Thymus (tissue), 11 donors: ENCODE data around the gene RNASE1. TPM values are rescaled to one million over a fixed set of nuclear protein-coding genes. Genes with fewer than 3 reads are reported as not detected.
"Not testable (repeated sequence)": the region's sequence is repeated elsewhere in the genome, so short reads cannot be mapped to it uniquely, and the experiment has no call there.

Experiments
- DNase-seq, 9 donors: peaks; one replicate each; pipeline ENCODE4 v3.0.0-alpha.2; 2013; ENCODE audit warnings: low spot score in 9 of 9, low read depth in 6 of 9, missing footprints in 1 of 9
- H3K27ac ChIP-seq, 2 donors: one replicate each; pipeline ENCODE4 v1.5.1; 2013; ENCODE audit warnings: control low read depth in 1 of 2, low read depth in 1 of 2, low read length in 1 of 2, mild to moderate bottlenecking in 1 of 2, moderate library complexity in 1 of 2
- H3K27me3 ChIP-seq, 2 donors: one replicate each; pipeline ENCODE4 v1.5.1; 2013; ENCODE audit warnings: low read length in 1 of 2; ENCODE audit not compliant: control insufficient read depth in 2 of 2, insufficient read depth in 1 of 2
- H3K36me3 ChIP-seq, 2 donors: one replicate each; pipeline ENCODE4 v1.5.1; 2013; ENCODE audit warnings: low read length in 1 of 2, mild to moderate bottlenecking in 1 of 2, moderate library complexity in 1 of 2; ENCODE audit not compliant: control insufficient read depth in 2 of 2, insufficient read depth in 2 of 2
- H3K4me1 ChIP-seq, 2 donors: one replicate each; pipeline ENCODE4 v1.5.1; 2013; ENCODE audit warnings: low read length in 2 of 2; ENCODE audit not compliant: control insufficient read depth in 2 of 2, insufficient read depth in 2 of 2
- H3K4me3 ChIP-seq, 2 donors: one replicate each; pipeline ENCODE4 v1.5.1; 2013; ENCODE audit warnings: low read length in 2 of 2, control low read depth in 1 of 2, mild to moderate bottlenecking in 1 of 2
- H3K9me3 ChIP-seq, 2 donors: one replicate each; pipeline ENCODE4 v1.5.1; 2013; ENCODE audit warnings: low read length in 1 of 2, mild to moderate bottlenecking in 1 of 2; ENCODE audit not compliant: control insufficient read depth in 2 of 2, insufficient read depth in 1 of 2
- WGBS: extraction: QIAGEN DNeasy Blood & Tissue Kit; methylation state at CpG from one replicate; pipeline ENCODE4 v1.1.7; 2013; 5-methylcytosine and 5-hydroxymethylcytosine counted together
- polyA plus RNA-seq: library from polyadenylated mRNA; stranded (reverse); fragments of 200-250 nt; gene quantifications from one replicate; pipeline ENCODE4 v1.2.3, GENCODE V29; 2013
- total RNA-seq: library from RNA; stranded (reverse); fragments of 120-200 nt; gene quantifications from one replicate; pipeline ENCODE4 v1.2.4, GENCODE V29; 2013
- donor health status: healthy.

The RNASE1 gene
- total and polyA plus RNA-seq, 2 donors: 200 to 491 TPM

DNA sequence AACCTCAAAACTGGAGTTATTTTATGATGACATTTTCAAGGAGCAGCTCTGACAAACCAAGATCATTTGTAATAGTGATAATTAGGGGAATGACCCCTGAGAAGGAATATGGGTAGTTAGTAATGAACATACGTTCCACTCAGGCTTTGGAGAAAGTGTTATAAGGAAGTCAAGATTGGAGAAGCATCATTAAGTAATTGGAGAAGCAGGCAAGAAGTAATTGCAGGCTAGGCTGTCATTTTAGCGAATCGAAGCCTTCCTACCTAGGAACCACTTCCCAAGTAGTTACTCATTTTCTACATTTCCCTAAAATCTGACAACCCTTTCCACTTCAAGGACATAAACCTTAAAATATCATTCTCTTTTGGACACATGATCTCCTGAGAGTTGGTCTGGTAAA, 33.2 kb downstream of the RNASE1 start:
- no peaks in the 10 kb centered on the region for H3K9me3 ChIP-seq
- H3K27me3 ChIP-seq: no peaks in the 10 kb centered on the region
- no peaks in the 10 kb centered on the region for H3K4me1 ChIP-seq
- H3K4me3 ChIP-seq: no peak overlapping the region
- DNase-seq: no peak
- H3K27ac ChIP-seq: no peak overlapping the region
- 90% methylated on average over 3 of the region's 3 CpGs for WGBS
- H3K36me3 ChIP-seq: no peaks in the 10 kb centered on the region

DNA sequence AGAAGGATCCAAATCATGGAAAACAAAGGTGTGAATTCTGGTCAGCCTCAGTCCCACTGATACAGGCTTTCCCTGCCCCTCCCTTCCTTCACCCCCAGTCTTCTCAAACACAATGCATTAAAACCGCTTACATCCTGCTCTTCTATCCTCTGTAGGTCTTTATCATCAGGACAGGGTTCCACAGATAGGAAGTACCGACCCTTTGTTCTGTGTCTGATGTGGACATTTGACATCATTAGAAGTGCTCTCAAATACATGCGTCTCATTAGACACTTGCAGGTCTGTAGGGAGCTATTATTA, 34.1 kb downstream of the RNASE1 start:
- Histone ChIP-seq H3K27ac (no peak overlapping the region), H3K4me1 (no peaks in the 10 kb centered on the region), H3K36me3 (no peaks in the 10 kb centered on the region), H3K4me3 (no peak overlapping the region), H3K9me3 (no peaks in the 10 kb centered on the region), H3K27me3 (no peaks in the 10 kb centered on the region)
- 89% methylated on average over 3 of the region's 3 CpGs for WGBS
- no peak for DNase-seq

GRCh38 chr14:20760950-20761349, 41.7 kb downstream of the RNASE1 start:
- no peak overlapping the region for H3K4me3 ChIP-seq
- H3K9me3 ChIP-seq: no peaks in the 10 kb centered on the region
- no peaks in the 10 kb centered on the region for H3K4me1 ChIP-seq
- H3K27ac ChIP-seq: no peak overlapping the region
- H3K36me3 ChIP-seq: no peaks in the 10 kb centered on the region
- H3K27me3 ChIP-seq: no peaks in the 10 kb centered on the region
- DNase-seq: no peak

- H3K4me3 ChIP-seq, H3K27me3 ChIP-seq, H3K9me3 ChIP-seq, H3K36me3 ChIP-seq, H3K27ac ChIP-seq, DNase-seq, H3K4me1 ChIP-seq: not testable (repeated sequence)
- 98% methylated on average over 5 of the region's 5 CpGs for WGBS
Observed at GRCh38 chr14:20759465-20759864, 43.2 kb downstream of the RNASE1 start.

DNA sequence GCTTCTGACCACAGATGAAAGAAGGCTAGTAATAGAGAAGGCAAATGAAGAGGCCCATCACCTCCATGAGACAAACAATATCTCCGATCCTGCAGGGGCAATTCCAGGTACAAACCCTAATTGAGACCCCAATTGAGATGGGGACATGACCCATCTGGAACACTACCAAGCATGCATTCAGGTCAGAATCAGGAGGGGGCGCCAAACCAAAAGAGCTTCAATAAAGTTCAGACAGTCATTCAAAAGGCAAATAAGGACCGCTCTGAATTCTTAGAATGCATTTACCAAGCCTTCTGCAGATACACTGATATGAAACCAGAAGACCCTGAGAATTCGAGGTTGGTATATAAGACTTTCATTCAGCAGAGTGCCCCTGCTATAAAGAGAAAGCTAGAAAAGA, 44.7 kb downstream of the RNASE1 start:
- Histone ChIP-seq H3K27me3 (no peaks in the 10 kb centered on the region), H3K9me3 (peaks cover under 1 to 2% of the 10 kb centered on the region in 2 donors), H3K36me3 (no peaks in the 10 kb centered on the region), H3K4me1 (no peaks in the 10 kb centered on the region), H3K4me3 (no peak overlapping the region), H3K27ac (no peak overlapping the region)
- peak in 8 of 9 donors; percentile 23 to 79 (median 50) for DNase-seq
- WGBS: 61% methylated on average over 4 of the region's 4 CpGs

DNA sequence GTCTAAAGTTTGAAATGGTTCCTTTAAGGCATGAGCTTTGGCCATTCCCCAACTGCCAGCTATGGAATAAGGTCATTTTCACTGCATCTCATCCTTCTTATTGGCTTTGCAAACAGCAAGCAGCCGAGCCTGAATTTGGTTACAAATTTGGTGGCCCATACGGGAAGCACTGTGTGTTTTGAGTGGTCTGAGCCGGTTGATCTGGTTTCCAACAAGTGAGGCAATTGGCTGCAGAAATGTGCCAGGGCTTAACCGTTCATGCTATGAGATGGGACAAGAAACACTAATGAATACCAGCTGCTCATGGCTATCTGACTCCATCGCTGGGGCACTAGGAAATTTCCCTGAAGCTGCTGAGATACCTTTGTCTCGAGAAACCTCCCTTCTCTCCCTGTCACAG, 47.6 kb downstream of the RNASE1 start:
- H3K27me3 ChIP-seq: no peaks in the 10 kb centered on the region
- peaks cover 5% of the 10 kb centered on the region in 2 donors for H3K9me3 ChIP-seq
- WGBS: 88% methylated on average over 6 of the region's 6 CpGs
- no peak overlapping the region for H3K27ac ChIP-seq
- DNase-seq: no peak
- H3K4me3 ChIP-seq: no peak overlapping the region
- no peaks in the 10 kb centered on the region for H3K4me1 ChIP-seq
- no peaks in the 10 kb centered on the region for H3K36me3 ChIP-seq

DNA sequence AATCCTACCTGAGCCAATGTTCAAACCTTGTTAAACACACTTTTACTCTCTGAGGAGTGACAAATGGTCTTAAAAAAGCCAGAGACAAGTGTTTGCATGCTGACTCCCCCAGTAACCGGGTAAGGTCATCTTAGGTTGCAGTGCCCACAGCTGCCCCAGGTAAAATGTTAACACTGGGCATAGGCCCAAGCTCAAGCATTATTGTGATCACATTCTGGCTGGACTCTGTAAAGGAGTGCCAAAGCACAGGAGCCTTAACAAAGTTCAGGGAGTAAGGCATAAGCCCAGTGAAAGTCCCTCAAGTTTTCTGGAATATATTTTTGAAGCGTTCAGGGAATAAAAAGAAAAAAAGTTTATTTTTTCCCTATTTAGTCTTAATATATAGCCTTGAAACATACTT, 48.3 kb downstream of the RNASE1 start:
- peaks cover 5% of the 10 kb centered on the region in 2 donors for H3K9me3 ChIP-seq
- H3K4me1 ChIP-seq: no peaks in the 10 kb centered on the region
- no peak overlapping the region for H3K4me3 ChIP-seq
- no peaks in the 10 kb centered on the region for H3K36me3 ChIP-seq
- no peak overlapping the region for H3K27ac ChIP-seq
- 98% methylated on average over 2 of the region's 2 CpGs for WGBS
- no peak for DNase-seq
- H3K27me3 ChIP-seq: no peaks in the 10 kb centered on the region

GRCh38 chr14:20751963-20752562, 50.6 kb downstream of the RNASE1 start:
- H3K36me3 ChIP-seq: no peaks in the 10 kb centered on the region
- H3K27ac ChIP-seq: no peak overlapping the region
- 88% methylated on average over 5 of the region's 5 CpGs for WGBS
- DNase-seq: no peak
- H3K9me3 ChIP-seq: peaks cover 5% of the 10 kb centered on the region in 2 donors
- no peak overlapping the region for H3K4me3 ChIP-seq
- no peaks in the 10 kb centered on the region for H3K4me1 ChIP-seq
- H3K27me3 ChIP-seq: no peaks in the 10 kb centered on the region
